H1 (cell line): Measurements from ENCODE around the gene NCAM1. TPM values are rescaled to one million over a fixed set of nuclear protein-coding genes. Genes with fewer than 3 reads are reported as not detected.

ENCODE experiments used
- CTCF ChIA-PET: fragments of 300-600 bp; sonication (Branson Sonifier 250); formaldehyde crosslinking; loops from one replicate; lab custom pipeline; 2021; ENCODE audit not compliant: partially characterized antibody; lab: Charles Lee
- POLR2A ChIA-PET: fragments of 300-600 bp; sonication (Branson Sonifier 250); formaldehyde crosslinking; loops from one replicate; lab custom pipeline; 2021; ENCODE audit warnings: inconsistent platforms; ENCODE audit not compliant: partially characterized antibody; lab: Charles Lee
- DNase-seq, 2 experiments: peaks; one replicate each; pipeline versions ENCODE4 v3.0.0 to v3.0.0-alpha.2; 2010 to 2022; ENCODE audit warnings: low spot score in 2 of 2, low read depth in 1 of 2, mixed read lengths in 1 of 2
- FAIRE-seq: peaks from 2 replicates; lab custom pipeline; 2011; peaks lifted over from hg19 to GRCh38; lab: Jason Lieb, UNC
- H2AFZ ChIP-seq: 2 replicates; pipeline ENCODE4 v1.8.1; 2012; ENCODE audit warnings: low read length, inconsistent platforms
- H2AK5ac ChIP-seq: 2 replicates; pipeline ENCODE4 v1.6.1; 2013; ENCODE audit warnings: low read depth, low read length
- H2BK120ac ChIP-seq: replicated peaks from 2 replicates; pipeline ENCODE3; 2013; ENCODE audit warnings: low read depth, low read length, inconsistent platforms
- H2BK12ac ChIP-seq: 2 replicates; pipeline ENCODE4 v1.6.1; 2013; ENCODE audit warnings: low read depth, low read length
- H2BK15ac ChIP-seq: 2 replicates; pipeline ENCODE4 v1.6.1; 2013; ENCODE audit warnings: low read length
- H2BK20ac ChIP-seq: 2 replicates; pipeline ENCODE4 v1.6.1; 2013; ENCODE audit warnings: low read length
- H2BK5ac ChIP-seq: 2 replicates; pipeline ENCODE4 v1.6.1; 2013; ENCODE audit warnings: low read depth, low read length
- H3K14ac ChIP-seq: 2 replicates; pipeline ENCODE4 v1.6.1; 2013; ENCODE audit warnings: inconsistent platforms; ENCODE audit not compliant: insufficient read length
- H3K18ac ChIP-seq: 2 replicates; pipeline ENCODE4 v1.6.1; 2013; ENCODE audit warnings: low read length; ENCODE audit errors: extremely low read depth
- H3K23ac ChIP-seq: 2 replicates; pipeline ENCODE4 v1.6.1; 2013; ENCODE audit warnings: inconsistent platforms; ENCODE audit not compliant: insufficient read length
- H3K23me2 ChIP-seq: 2 replicates; pipeline ENCODE4 v1.6.1; 2013; ENCODE audit warnings: low read depth, low read length
- H3K27ac ChIP-seq: 2 replicates; pipeline ENCODE4 v1.6.1; 2011; ENCODE audit warnings: low read depth, low read length, inconsistent platforms
- H3K27me3 ChIP-seq, 4 experiments: replicated peaks in 1 of 4; 1 replicate in 1 of 4; 2 replicates in 3 of 4; pipeline versions ENCODE4 v1.6.1 to v1.8.1; 2011 to 2013; ENCODE audit warnings: low read length in 3 of 4, mild to moderate bottlenecking in 3 of 4, inconsistent platforms in 2 of 4, mixed read lengths in 2 of 4, moderate library complexity in 1 of 4; ENCODE audit not compliant: control insufficient read depth in 3 of 4, insufficient read depth in 3 of 4; ENCODE audit errors: extremely low read depth in 1 of 4
- H3K36me3 ChIP-seq, 4 experiments: 2 replicates each; pipeline versions ENCODE4 v1.6.1 to v1.8.1; 2011 to 2013; ENCODE audit warnings: mild to moderate bottlenecking in 4 of 4, low read length in 3 of 4, moderate library complexity in 2 of 4, control low read depth in 1 of 4, inconsistent platforms in 1 of 4; ENCODE audit not compliant: insufficient read depth in 4 of 4, control insufficient read depth in 2 of 4
- H3K4ac ChIP-seq: replicated peaks from 2 replicates; pipeline ENCODE3; 2013; ENCODE audit warnings: low read length, low read depth, mixed read lengths, inconsistent platforms; ENCODE audit not compliant: insufficient read length
- H3K4me1 ChIP-seq, 4 experiments: replicated peaks in 1 of 4; 1 replicate in 1 of 4; 2 replicates in 3 of 4; pipeline versions ENCODE4 v1.6.1 to v1.8.1; 2011 to 2013; ENCODE audit warnings: low read length in 3 of 4, inconsistent platforms in 2 of 4, mixed read lengths in 1 of 4; ENCODE audit not compliant: insufficient read depth in 4 of 4, control insufficient read depth in 3 of 4
- H3K4me2 ChIP-seq, 2 experiments: 2 replicates each; pipeline versions ENCODE4 v1.6.1 to v1.8.1; 2011 to 2013; ENCODE audit warnings: low read depth in 2 of 2, low read length in 2 of 2, control low read depth in 1 of 2, inconsistent platforms in 1 of 2, mild to moderate bottlenecking in 1 of 2; ENCODE audit not compliant: insufficient read depth in 1 of 2
- H3K4me3 ChIP-seq, 4 experiments: fragments of 200-600, 300-600 bp in 1 of 4; sonication (generic), shearing (Covaris generic), sonication (Bioruptor Twin) in 1 of 4; 2 replicates each; pipeline versions ENCODE4 v1.5.1 to v1.8.1; 2011 to 2016; ENCODE audit warnings: low read length in 4 of 4, low read depth in 3 of 4, control low read depth in 2 of 4, inconsistent platforms in 2 of 4, mild to moderate bottlenecking in 2 of 4, mixed read lengths in 1 of 4, moderate library complexity in 1 of 4; ENCODE audit not compliant: insufficient read depth in 2 of 4; ENCODE audit errors: extremely low read depth in 1 of 4
- H3K56ac ChIP-seq: replicated peaks from 2 replicates; pipeline ENCODE3; 2013; ENCODE audit warnings: low read depth, mild to moderate bottlenecking, mixed read lengths, low read length, inconsistent platforms; ENCODE audit not compliant: insufficient read length
- H3K79me1 ChIP-seq: 2 replicates; pipeline ENCODE4 v1.6.1; 2013; ENCODE audit warnings: low read depth, low read length, control low read depth
- H3K79me2 ChIP-seq, 2 experiments: 2 replicates each; pipeline versions ENCODE4 v1.6.1 to v1.8.1; 2012 to 2013; ENCODE audit warnings: low read length in 2 of 2, mild to moderate bottlenecking in 2 of 2, inconsistent platforms in 1 of 2; ENCODE audit not compliant: insufficient read depth in 2 of 2, control insufficient read depth in 1 of 2
- H3K9ac ChIP-seq, 4 experiments: replicated peaks in 1 of 4; 1 replicate in 1 of 4; 2 replicates in 3 of 4; pipeline versions ENCODE4 v1.6.1 to v1.8.1; 2011 to 2013; ENCODE audit warnings: low read depth in 3 of 4, low read length in 3 of 4, control low read depth in 2 of 4, mild to moderate bottlenecking in 2 of 4, moderate library complexity in 2 of 4, inconsistent platforms in 1 of 4; ENCODE audit errors: extremely low read depth in 1 of 4
- H3K9me3 ChIP-seq, 2 experiments: 2 replicates each; pipeline versions ENCODE4 v1.6.1 to v1.8.1; 2012 to 2013; ENCODE audit warnings: mild to moderate bottlenecking in 2 of 2, moderate library complexity in 2 of 2, control low read depth in 1 of 2, inconsistent platforms in 1 of 2, low read depth in 1 of 2, low read length in 1 of 2, mixed read lengths in 1 of 2; ENCODE audit not compliant: insufficient read depth in 2 of 2
- H4K20me1 ChIP-seq, 2 experiments: replicated peaks in 1 of 2; 2 replicates each; pipeline versions ENCODE3 to v1.8.1; 2011 to 2013; ENCODE audit warnings: inconsistent platforms in 2 of 2, low read length in 2 of 2, mild to moderate bottlenecking in 1 of 2; ENCODE audit not compliant: insufficient read depth in 2 of 2, control insufficient read depth in 1 of 2
- H4K5ac ChIP-seq: 2 replicates; pipeline ENCODE4 v1.6.1; 2013; ENCODE audit warnings: low read length, low read depth, mixed read lengths, inconsistent platforms; ENCODE audit not compliant: insufficient read length
- H4K8ac ChIP-seq: 2 replicates; pipeline ENCODE4 v1.8.0; 2013; ENCODE audit warnings: mild to moderate bottlenecking, moderate library complexity, low read length, inconsistent platforms; ENCODE audit not compliant: insufficient read depth; ENCODE audit errors: extremely low read depth
- H4K91ac ChIP-seq: replicated peaks from 2 replicates; pipeline ENCODE3; 2013; ENCODE audit warnings: low read length, mixed read lengths, inconsistent platforms; ENCODE audit not compliant: insufficient read length
- SP1 ChIP-seq: IDR thresholded peaks from 2 replicates; pipeline ENCODE4 v1.6.1; 2011; ENCODE audit warnings: low read depth, low read length
- WGBS, 2 experiments: shearing (Covaris generic) in 1 of 2; methylation state at CpG; one replicate each; pipeline versions ENCODE4 v1.1.6 to v1.1.7; 2013 to 2015; ENCODE audit warnings: low lambda C conversion rate in 2 of 2, mixed read lengths in 2 of 2, inconsistent platforms in 1 of 2, low coverage in 1 of 2, missing lambda C conversion rate in 1 of 2; ENCODE audit not compliant: insufficient replicate concordance in 2 of 2, insufficient coverage in 1 of 2, insufficient read length in 1 of 2; ENCODE audit errors: extremely low coverage in 1 of 2, missing lambda C conversion rate in 1 of 2; 5-methylcytosine and 5-hydroxymethylcytosine counted together
- polyA plus RNA-seq, 7 experiments: library from polyadenylated mRNA; depleted of rRNA in 3 of 7; stranded (reverse) in 5 of 7; unstranded in 2 of 7; fragments of >200 nt in 5 of 7; fragments of 200-250 nt in 2 of 7; gene quantifications; 1 replicate in 5 of 7; 2 replicates in 1 of 7; 4 replicates in 1 of 7; pipeline versions ENCODE4 v1.2.1 to v1.2.3, GENCODE V29; 2011 to 2013; ENCODE audit warnings: missing spikeins in 2 of 7, mixed read lengths in 2 of 7
- total RNA-seq: library from RNA; stranded (reverse); fragmentation: NEBNext Ultra II Directional; extraction: Animal tissue kit (Norgen Biotek cat#: 25700); gene quantifications from 2 replicates; pipeline ENCODE4 v1.2.1, GENCODE V29; 2021
- TF ChIP-seq, protein P1 (sequence below): IDR thresholded peaks from 2 replicates; pipeline ENCODE4 v1.6.1; 2012; ENCODE audit warnings: inconsistent platforms

The NCAM1 gene
- total and polyA plus RNA-seq, 2 of the 8 experiments (the other 6 are each of a cell fraction or from before 2014, with no cell fraction given): 3.1 to 4.3 TPM

- no peak overlapping the region for H3K9ac ChIP-seq
- H3K4me1 ChIP-seq: no peaks in the 10 kb centered on the region
- no peak overlapping the region for H4K5ac ChIP-seq
- POLR2A ChIA-PET: no interaction called here
- DNase-seq (no peak), FAIRE-seq (no peak)
- H2BK5ac ChIP-seq: no peak overlapping the region
- H2BK20ac ChIP-seq: no peak overlapping the region
- H3K79me1 ChIP-seq: no peaks in the 10 kb centered on the region
- H3K9me3 ChIP-seq: no peaks in the 10 kb centered on the region
- H3K4ac ChIP-seq: no peak overlapping the region
- H3K4me3 ChIP-seq: no peak overlapping the region
- H3K36me3 ChIP-seq: no peaks in the 10 kb centered on the region
- no peaks in the 10 kb centered on the region for H3K27me3 ChIP-seq
- no peaks in the 10 kb centered on the region for H4K20me1 ChIP-seq
- H2AK5ac ChIP-seq: no peak overlapping the region
- no peaks in the 10 kb centered on the region for H3K79me2 ChIP-seq
- no peak overlapping the region for H4K91ac ChIP-seq
- no peak overlapping the region for H3K14ac ChIP-seq
- H3K56ac ChIP-seq: no peak overlapping the region
- no peak overlapping the region for H3K23ac ChIP-seq
- no peak overlapping the region for H2BK12ac ChIP-seq
- 92% methylated on average over 9 of the region's 9 CpGs; no CpG with 5 or more reads in 1 of the 2 experiments for WGBS, 2 experiments
- H3K23me2 ChIP-seq: no peaks in the 10 kb centered on the region
- H3K27ac ChIP-seq: no peak overlapping the region
- no peak overlapping the region for H2BK15ac ChIP-seq
- no peak overlapping the region for H3K4me2 ChIP-seq
- H2BK120ac ChIP-seq: no peak overlapping the region
- H4K8ac ChIP-seq: no peak overlapping the region
- no peak overlapping the region for H3K18ac ChIP-seq
- H2AFZ ChIP-seq: no peak overlapping the region
- CTCF ChIA-PET: interaction anchor here (0.8 to 1.5 kb wide), 2 partner anchors 11 to 139 kb away, joined by 3 to 4 read pairs; no protein-coding TSS in a partner anchor
- TF ChIP-seq, protein P1, sequence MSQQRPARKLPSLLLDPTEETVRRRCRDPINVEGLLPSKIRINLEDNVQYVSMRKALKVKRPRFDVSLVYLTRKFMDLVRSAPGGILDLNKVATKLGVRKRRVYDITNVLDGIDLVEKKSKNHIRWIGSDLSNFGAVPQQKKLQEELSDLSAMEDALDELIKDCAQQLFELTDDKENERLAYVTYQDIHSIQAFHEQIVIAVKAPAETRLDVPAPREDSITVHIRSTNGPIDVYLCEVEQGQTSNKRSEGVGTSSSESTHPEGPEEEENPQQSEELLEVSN: no peak
- no peak for TF ChIP-seq SP1
Observed at GRCh38 chr11:113278481-113278880, 317.3 kb downstream of the NCAM1 start.
